ENCODE results near the gene OSBPL2.

Gene OSBPL2

DNA sequence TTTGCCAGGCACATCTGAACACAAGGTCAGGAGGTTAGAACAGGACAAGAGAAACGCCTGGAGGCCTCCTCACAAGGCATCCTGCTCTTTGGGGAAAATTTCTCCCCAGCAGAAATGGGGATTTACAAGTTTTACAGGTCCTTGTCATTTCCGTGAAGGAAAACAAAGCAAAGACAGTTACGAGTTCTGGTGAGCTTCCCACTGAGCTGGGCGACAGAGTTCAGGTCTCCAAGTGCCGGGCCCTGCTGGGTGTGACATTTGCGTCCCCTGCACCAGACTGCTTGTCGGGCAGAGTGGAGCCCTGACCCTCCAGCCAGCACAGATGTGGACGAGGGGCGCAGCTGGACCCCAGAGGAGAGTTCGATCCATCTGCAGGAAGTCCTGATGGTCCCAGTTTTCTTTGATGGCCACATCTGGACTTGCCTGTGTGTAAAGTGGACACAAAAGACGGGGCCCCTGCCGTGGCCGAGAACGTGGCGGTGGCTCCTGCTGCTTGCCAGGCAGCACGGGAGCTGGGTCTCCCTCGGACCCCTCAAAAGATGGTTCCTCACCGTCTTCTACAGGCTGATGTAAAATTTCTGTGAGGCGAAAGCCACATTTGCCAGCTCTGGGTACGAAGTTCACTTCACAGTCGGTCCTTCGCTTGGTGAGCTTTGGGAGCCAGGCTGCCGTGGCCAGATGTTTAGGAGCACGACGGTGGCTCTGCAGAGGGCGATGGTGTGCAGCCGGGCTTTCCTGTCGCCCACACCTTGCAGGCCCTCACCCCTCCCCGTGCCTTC, 59.3 kb downstream of the OSBPL2 start:
- TF ChIP-seq, protein P1, sequence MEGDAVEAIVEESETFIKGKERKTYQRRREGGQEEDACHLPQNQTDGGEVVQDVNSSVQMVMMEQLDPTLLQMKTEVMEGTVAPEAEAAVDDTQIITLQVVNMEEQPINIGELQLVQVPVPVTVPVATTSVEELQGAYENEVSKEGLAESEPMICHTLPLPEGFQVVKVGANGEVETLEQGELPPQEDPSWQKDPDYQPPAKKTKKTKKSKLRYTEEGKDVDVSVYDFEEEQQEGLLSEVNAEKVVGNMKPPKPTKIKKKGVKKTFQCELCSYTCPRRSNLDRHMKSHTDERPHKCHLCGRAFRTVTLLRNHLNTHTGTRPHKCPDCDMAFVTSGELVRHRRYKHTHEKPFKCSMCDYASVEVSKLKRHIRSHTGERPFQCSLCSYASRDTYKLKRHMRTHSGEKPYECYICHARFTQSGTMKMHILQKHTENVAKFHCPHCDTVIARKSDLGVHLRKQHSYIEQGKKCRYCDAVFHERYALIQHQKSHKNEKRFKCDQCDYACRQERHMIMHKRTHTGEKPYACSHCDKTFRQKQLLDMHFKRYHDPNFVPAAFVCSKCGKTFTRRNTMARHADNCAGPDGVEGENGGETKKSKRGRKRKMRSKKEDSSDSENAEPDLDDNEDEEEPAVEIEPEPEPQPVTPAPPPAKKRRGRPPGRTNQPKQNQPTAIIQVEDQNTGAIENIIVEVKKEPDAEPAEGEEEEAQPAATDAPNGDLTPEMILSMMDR (conservative IDR thresholded peaks at IDR 0.05; ENCODE audit: control insufficient read depth, insufficient read depth, low read depth, low read length), result no peak
- no peak for DNase-seq (ENCODE audit: low read depth)
- no peak overlapping the region for H3K4me3 ChIP-seq (ENCODE audit: control insufficient read depth, low read depth, low read length)

DNA sequence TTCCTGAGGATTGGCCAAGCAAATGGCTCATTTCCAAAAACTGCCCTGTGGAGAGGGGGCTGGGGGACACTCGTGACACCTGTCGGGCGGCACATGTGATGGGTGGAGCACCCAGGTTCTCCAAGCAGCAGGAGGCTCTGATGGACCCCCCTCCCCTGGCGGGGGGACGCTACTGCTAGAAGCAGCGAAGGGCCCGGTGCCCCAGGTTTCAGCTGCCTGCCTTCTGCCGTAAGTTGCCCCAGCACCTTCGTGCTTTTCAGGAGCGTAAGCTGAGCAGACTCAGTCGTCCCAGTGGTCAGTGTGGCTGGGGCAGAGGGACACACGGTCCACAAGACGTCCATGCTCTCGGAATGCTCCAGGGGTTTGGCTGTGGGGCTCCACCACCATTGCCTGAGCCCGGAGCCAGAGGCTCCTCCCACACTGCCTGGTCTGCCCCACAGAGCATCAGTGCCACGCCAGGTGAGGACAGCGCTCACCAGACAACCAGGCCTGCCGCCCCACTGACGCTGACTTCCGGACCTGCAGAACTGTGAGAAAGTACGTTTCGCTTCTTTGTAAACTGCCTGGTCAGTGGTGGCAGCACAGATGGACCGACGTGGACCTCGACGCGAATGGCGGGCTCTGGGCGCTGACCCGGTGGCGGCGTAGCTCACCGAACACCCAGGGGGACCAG, 60.4 kb downstream of the OSBPL2 start:
- no peak overlapping the region for H3K4me3 ChIP-seq (ENCODE audit: control insufficient read depth, low read depth, low read length)
- DNase-seq (ENCODE audit: low read depth), result no peak
- TF ChIP-seq, protein P1 (conservative IDR thresholded peaks at IDR 0.05; ENCODE audit: control insufficient read depth, insufficient read depth, low read depth, low read length), result no peak

DNA sequence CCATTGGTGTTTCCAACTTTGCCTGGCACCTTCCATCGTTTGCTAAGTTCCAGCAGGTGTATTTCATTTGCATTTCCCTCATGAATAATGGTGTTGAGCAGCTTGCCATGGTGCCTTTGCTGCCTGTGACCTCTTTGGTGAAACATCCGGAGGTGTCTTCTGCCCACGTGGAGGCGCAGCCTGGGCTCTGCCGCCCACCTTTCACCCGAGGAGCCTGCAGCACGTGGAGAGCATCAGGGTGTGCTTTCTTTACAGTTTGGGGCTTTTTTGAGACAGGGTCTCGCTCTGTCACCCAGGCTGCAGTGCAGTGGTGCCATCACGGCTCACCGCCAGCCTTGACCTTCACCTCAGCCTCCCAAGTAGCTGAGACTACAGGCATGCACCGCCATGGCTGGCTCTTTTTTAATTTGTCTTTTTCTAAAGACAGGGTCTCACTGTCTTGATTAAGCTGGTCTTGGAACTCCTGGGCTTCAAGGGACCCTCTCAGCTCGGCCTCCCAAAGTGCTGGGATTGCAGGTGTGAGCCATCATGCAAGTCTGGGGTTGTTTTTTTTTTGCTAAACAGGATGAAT, 61.4 kb downstream of the OSBPL2 start:
- H3K4me3 ChIP-seq (ENCODE audit: control insufficient read depth, low read depth, low read length), result no peak overlapping the region
- DNase-seq (ENCODE audit: low read depth), result no peak
- TF ChIP-seq, protein P1 (conservative IDR thresholded peaks at IDR 0.05; ENCODE audit: control insufficient read depth, insufficient read depth, low read depth, low read length), result no peak

DNA sequence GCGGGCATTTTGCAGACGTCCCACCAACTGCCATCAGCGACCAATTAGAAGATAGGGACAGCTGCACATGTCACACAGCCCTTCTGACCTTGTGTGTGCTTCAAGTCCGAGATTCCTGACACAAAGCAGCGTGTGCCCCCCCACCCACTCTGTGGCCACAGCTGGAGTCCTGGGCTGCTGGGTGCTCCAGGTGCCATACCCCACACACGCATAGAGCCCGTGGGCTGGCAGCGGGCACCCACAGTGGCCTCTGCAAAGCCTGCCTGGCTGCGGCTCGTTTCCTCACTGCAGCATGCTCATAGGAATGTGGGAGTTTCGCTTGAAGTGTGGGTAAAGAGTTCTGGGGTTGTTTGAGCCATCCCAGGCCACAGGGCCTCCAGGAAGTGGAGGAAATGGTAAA, 62.0 kb downstream of the OSBPL2 start:
- H3K4me3 ChIP-seq (ENCODE audit: control insufficient read depth, low read depth, low read length), result no peak overlapping the region

DNA sequence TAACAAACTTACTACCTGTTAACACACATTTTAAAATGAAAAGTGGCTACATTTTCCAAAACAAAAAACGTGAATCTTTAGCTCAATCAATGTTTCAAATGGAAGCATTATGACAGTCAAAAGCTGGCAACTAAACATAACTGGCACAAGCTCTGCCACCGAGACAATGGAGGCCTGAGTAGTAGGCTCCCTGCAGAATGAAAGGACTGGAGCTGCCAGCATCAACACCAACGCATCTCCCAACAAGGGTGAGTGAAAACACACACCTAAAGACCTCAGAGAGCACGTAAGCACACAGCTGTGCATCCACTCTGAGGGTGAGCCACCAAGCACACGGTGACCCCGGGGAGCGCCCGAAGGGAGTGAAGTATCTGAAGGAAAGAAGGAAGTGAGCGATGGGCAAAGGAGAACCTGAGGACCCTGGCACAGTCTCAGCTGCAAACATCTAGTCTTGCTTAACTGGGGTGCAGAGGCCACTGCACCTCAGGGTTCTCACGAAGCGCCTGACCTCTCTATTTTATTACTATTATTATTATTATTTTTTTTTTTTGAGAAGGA, 62.9 kb downstream of the OSBPL2 start:
- DNase-seq (ENCODE audit: low read depth), result no peak
- H3K4me3 ChIP-seq (ENCODE audit: control insufficient read depth, low read depth, low read length), result no peak overlapping the region
- TF ChIP-seq, protein P1 (conservative IDR thresholded peaks at IDR 0.05; ENCODE audit: control insufficient read depth, insufficient read depth, low read depth, low read length), result no peak

More for the DNA sequence above, 62.0 kb downstream of the OSBPL2 start:
- DNase-seq (ENCODE audit: low read depth), result no peak
- TF ChIP-seq, protein P1 (conservative IDR thresholded peaks at IDR 0.05; ENCODE audit: control insufficient read depth, insufficient read depth, low read depth, low read length), result no peak

DNA sequence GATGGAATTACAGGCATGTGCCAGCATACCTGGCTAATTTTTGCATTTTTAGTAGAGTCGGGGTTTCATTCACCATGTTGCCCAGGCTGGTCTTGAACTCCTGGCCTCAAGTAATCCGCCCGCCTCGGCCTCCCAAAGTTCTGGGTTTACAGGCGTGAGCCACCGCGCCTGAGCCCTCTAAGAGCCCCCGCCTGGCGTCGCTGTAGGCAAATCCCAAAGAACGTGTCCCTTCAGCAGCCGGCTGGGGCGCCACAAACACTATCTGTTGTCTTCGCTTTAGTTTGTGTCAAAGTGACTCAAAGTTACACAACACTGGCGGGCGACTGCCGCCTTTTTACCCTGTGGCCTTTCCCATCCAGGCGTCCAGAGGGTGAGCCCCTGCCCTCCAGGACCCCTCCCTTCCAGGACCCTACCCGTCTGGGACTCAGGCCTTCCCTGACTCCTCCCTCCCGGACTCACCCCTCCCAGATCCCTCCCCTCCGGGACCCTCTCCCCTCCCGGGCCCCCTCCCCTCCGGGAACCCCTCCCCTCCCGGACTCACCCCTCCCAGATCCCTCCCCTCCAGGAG, 63.5 kb downstream of the OSBPL2 start:
- H3K4me3 ChIP-seq (ENCODE audit: control insufficient read depth, low read depth, low read length), result peak overlapping the region; percentile 67
- peak; percentile 92 for DNase-seq (ENCODE audit: low read depth)
- TF ChIP-seq, protein P1 (conservative IDR thresholded peaks at IDR 0.05; ENCODE audit: control insufficient read depth, insufficient read depth, low read depth, low read length), result peak; percentile 81
